Measurements from ENCODE around the gene SLC34A1.
"Not testable (repeated sequence)": the region's sequence is repeated elsewhere in the genome, so short reads cannot be mapped to it uniquely, and the experiment has no call there.

The SLC34A1 gene

GRCh38 chr5:177369645-177370440, 14.4 kb upstream of the SLC34A1 start:
- DNase-seq: no peak

- no peak for DNase-seq
These were observed 13.6 kb upstream of the SLC34A1 start for GRCh38 chr5:177370488-177371119.

DNA sequence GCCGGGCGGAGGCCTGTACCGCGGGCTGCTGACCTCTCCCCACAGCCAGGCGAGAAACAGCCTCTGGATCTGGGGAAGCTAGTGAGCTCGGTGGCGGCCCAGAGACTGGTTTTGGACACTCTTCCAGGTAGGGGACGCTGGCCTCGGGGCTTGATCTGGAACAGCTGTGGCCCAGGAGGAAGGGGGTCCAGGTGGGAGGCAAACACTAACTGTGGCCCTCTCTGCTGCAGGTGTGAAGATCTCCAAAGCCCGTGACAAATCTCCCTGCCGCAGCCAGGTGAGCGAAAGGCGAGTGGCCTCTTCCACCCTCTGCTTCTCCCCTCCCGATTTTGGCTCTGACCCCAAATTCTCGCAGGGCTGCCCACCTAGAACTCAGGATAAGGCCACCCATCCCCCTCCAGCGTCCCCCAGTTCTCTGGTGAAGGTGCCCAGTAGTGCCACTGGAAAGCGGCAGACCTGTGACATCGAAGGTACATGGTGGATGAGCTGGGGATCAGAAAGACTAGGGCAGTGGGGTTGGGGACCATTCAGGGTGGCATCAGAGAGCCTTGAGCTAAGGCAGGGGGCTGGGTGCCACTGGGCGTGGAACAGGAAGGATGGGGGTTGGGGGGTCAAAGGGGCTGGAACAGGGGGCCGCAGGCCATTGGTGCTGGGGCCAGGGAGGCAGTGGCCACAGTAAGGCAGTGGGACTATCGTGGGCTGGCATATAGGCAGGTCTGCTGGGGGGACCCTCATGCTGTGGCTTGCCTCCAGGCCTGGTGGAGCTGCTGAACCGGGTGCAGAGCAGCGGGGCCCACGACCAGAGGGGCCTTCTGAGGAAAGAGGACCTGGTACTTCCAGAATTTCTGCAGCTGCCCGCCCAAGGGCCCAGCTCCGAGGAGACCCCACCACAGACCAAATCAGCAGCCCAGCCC, 12.9 kb upstream of the SLC34A1 start:
- DNase-seq: no peak

DNA sequence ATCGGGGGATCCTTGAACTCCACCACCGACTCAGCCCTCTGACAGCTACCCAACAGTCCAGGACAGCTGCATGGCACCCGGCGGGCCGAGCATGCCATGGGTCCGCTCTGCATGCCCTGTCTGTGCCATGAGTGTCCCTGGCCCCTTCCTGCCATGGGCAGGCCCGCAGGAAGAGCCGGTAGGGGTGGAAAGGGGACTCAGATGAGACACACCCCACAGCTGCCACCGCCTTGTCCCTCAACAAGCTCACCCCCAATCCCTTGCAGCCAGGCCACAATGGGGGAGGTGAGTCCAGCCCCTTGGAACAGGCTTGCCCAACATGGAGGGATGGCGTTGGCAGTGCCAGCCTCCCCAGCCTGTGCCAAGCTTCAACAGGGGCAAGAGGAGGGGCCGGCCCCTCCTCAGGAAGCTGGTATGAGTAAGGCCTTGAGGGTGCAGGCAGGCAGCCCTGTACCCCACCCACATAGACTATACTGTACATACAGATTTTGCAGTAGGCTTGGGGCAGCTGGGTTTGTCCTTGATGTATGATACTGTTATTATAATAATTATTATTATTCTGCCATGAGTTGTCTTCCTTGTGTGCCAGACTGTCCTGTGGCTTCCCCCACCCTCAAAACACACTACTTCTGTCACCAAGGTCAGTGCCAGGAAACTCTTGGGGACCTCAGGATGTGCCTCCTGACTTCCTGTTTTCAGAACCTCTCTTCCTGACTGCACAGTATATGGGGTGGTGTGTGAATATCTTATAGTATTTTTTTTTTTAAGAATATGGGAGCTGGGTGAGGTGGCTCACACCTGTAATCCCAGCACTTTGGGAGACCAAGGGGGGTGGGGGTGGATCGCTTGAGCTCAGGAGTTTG, 12.0 kb upstream of the SLC34A1 start:
- DNase-seq: no peak

DNA sequence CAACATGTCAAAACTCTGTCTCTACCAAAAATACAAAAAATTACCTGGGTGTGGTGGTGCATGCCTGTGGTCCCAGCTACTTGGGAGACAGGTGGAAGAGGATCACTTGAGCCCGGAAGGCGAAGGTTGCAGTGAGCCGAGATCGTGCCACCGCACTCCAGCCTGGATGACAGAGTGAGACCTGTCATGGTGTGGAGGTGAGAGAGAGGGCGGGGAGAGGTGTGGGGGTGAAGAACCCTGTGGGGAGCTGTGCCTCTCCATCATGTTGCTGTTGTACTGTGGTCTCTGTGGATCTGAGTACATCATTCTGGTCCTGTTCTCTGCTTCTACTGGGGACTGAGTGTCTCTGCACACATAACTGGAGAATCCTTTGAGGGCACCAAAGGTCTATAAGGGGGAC, 11.3 kb upstream of the SLC34A1 start:
- no peak for DNase-seq

GRCh38 chr5:177373806-177374205, 10.4 kb upstream of the SLC34A1 start:
- DNase-seq: no peak

DNA sequence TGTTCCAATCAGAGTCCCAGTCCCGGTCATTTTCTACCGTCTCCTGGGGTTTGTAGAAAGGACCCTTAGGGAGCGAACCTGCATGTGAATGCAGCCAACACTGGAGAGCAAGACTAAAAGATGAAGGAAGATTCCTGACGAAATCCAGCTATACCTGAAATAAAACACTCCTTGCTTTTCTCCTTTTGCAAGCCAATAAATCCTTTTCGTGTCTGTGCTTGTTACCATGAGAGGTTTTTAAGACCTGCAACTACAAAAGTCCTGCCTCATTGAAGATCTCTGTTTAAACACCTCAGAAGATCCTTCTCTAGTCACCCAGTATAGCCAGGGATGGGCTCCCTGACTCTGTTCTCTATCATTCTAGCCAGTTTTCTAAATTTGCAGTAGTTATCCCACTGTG, 10.0 kb upstream of the SLC34A1 start:
- no peak for DNase-seq

DNA sequence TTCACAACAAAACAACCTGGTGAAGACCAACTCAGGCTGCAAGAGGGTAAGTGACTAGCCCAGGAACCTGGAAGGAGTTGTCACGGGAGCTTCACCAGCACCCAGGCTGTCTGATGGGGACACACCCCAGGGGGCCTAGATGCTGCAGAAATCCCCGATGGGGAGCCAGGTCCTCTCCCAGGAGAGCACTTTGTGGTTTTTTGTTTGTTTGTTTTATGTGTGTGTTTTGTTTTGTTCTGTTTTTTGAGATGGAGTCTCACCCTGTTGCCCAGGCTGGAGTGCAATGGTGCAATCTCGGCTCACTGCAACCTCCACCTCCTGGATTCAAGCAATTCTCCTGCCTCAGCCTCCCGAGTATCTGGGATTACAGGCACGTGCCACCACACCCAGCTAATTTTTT, 8.7 kb upstream of the SLC34A1 start:
- not testable (repeated sequence) for DNase-seq

DNA sequence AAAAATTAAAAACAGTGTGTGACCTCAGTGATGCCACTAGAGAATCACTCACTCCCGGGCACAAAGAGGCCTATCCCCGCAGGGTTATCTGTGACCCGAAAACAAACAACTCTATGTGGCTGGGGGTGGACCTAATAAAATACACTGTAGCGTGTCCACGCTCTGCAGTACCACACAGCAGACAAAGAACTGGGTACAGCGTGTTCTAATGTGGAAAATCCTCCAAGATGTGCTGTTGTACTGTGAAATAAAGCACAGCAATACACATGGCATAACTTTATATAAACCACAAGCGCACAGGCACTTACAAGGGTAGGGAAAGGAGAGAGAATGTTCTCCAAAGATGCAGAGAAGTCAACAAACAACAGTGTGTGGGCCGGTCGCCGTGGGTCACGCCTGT, 8.1 kb upstream of the SLC34A1 start:
- DNase-seq: no peak

DNA sequence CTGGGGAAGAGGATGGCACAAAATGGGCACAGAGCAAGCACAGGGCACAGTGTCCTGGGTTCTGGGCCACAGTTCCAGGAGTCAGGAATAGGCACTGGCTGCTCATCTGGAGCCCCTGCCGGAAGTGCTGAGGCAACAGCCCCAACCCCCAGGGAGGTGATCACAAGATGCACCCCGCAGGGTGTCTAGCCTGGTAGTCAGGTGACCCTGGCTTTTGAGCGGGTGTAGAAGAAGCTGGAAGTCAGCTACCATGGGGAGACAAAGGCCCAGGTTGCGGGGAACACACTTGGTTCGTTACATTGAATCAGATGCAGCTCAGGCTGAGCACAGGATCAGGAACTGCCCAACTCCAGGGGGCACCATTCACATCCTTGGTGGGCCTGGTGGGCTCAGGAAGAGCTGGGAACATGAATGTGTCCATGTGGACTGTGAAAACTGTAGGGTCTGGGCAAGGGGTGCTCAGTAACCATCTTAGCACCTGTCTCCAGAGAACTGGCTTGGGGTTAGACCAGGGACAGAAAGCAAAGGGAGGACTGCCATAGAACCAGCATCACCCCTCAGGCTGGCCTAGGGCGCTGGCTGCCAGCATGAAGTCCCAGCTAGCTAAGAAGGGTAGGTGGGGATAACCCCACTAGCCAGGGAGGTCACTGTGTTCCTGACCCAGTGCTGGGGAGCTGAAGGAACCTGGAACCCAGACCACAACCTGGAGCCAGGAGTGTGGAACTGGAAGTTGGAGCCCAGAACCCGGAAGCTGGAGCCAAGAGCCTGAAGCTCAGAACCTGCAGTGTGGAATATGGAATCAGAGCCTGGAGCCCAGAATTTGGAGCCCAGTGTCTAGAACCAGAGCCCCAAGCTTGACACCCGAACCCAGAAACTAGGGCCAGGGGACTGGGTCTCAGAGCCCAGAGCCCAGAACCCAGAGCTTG, 6.1 kb upstream of the SLC34A1 start:
- DNase-seq: no peak

DNA sequence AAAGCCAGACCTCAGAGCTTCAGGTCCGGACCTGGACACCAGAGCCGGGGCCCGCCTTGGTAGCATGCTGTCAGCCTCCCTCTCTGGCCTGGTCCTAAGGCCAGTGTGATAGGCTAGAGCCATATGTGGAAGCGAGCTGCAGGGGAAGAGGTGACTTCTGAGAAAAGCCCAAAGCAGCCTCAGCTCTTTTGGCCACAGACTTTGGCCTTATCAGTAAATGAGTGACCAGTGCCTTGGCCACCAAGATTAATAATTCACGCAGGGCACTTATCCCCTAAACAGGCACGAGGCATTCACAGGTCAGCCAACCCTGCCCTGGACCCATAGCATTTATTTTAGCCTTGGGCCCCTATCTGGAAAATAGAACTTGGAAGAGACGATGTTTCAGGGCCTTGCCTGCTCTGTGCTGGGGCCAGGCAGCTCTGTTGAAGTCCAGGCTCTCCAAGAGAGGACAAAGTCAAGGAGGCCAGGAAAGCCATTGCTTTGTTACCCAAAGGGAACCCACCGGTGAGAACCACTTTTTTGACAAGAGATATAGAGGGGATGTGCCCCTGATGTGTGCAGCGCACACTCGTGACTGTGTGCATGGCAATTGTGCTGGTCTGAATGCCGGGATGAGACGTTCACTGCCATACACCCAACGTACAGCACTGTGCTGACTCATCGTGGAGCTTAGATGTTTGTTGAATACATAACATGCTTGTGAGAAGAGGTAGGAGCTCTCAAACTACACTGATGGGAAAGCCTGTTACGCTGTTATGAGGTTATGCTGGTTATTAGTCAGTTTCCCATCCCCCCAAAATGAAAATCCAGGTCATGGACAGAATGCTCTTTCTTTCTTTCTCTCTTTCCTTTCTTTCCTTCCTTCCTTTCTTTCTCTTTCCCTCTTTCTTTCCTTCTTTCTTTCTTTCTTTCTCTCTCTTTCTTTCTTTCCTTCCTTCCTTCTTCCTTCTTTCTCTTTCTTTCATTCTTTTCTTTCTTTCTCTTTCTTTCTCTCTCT, 5.0 kb upstream of the SLC34A1 start:
- DNase-seq: no peak

DNA sequence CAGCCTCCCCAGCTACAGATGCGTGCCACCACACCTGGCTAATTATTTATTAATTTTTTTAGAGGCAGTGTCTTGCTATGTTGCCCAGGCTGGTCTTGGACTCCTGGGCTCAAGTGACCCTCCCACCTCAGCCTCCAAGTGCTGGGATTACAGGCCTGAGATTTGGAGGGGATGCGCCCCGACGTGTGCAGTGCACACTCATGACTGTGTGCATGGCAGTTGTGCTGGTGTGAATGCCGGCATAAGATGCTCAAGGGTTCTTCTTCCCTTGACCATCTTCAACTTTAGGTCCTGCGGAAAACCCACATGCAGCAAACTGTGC, 3.5 kb upstream of the SLC34A1 start:
- DNase-seq: no peak

- no peak for DNase-seq
These were observed 1.7 kb upstream of the SLC34A1 start for GRCh38 chr5:177382423-177383029.

- no peak for DNase-seq
These were observed 1.1 kb upstream of the SLC34A1 start for GRCh38 chr5:177383181-177383580.

DNA sequence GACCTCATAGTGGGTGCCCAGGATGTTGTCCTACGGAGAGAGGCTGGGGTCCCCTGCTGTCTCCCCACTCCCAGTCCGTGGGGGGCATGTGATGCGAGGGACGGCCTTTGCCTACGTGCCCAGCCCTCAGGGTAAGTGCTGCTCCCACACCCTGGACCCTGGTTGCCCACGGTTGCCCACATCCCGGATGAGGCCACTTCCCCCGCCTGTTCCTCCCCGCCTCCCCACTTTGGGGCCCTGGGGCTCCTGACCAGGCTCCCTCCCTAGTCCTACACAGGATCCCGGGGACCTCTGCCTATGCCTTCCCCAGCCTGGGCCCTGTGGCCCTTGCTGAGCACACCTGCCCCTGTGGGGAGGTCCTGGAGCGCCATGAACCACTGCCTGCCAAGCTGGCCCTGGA, 1.5 kb downstream of the SLC34A1 start:
- DNase-seq: no peak

DNA sequence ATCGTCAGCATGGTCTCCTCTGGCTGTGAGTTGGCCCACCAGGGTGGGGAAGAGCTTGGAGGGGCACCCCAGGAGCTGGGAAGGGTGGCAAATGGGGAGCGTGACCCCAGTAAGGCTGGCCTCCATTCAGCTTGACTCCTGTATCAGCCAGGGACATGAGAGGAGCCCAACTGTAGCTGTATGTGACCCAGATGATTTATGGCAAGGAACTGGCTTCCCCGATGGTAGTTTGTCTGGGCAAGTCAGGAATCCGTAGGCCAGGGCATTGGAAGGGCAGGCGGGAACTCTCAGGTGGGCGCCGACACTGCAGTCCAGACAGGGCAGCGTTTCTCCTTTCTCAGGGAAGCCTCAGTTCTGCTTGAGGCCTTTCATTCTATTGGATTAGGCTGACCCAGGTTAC, 2.3 kb downstream of the SLC34A1 start:
- DNase-seq: no peak

- DNase-seq: no peak
These were observed 3.2 kb downstream of the SLC34A1 start for GRCh38 chr5:177387405-177387804.

DNA sequence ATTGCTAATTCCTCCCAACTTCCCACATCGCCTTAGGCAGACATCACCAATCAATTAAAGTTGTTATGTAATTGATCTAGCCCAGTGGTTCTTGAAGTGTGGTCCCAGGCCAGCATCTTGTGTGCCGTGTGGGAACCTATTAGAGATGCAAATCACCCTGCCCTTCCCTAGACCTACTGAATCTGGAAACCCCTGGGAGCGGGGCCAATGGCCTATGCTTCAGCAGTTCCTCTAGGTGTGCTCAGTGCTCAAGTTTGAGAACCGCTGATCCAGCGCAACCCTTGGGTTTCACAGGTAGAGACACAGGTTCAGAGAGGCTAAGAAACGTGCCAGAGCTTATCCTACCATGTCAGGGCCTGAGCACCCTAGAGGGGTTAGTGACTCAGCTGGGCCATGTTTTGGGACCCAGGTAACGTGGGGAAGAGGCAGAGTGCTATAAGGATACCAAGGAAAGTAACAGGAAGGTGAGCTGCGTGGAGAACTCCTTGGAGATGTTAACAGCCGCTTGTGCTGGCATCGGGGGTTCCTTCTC, 4.4 kb downstream of the SLC34A1 start:
- DNase-seq: no peak
